Gastroesophageal sphincter (tissue), 4 donors: ENCODE measurements around the gene LRP10. TPM values are rescaled to one million over a fixed set of nuclear protein-coding genes. Genes with fewer than 3 reads are reported as not detected.

ENCODE experiments used
- ATAC-seq: fragments of 150-250 bp; one replicate; pipeline ENCODE4 v1.9.1; 2016; ENCODE audit warnings: mild to moderate bottlenecking, moderate library complexity
- H3K27ac ChIP-seq, 4 donors: fragments of 200-600 bp; sonication (generic) in 3 of 4; 1 replicate in 3 of 4; 2 replicates in 1 of 4; pipeline ENCODE4 v1.5.1; 2016 to 2019
- H3K27me3 ChIP-seq: fragments of 200-600 bp; sonication (generic); one replicate; pipeline ENCODE4 v1.5.1; 2019
- H3K36me3 ChIP-seq, 2 donors: fragments of 200-600 bp; sonication (generic); one replicate each; pipeline ENCODE4 v1.5.1; 2019; ENCODE audit warnings: control low read depth in 1 of 2
- H3K4me1 ChIP-seq, 3 donors: fragments of 200-600 bp; sonication (generic); 1 replicate in 2 of 3; 2 replicates in 1 of 3; pipeline ENCODE4 v1.5.1; 2016 to 2019; ENCODE audit warnings: control low read depth in 2 of 3
- H3K4me3 ChIP-seq, 2 donors: fragments of 200-600 bp; sonication (generic); one replicate each; pipeline ENCODE4 v1.5.1; 2019; ENCODE audit warnings: mild to moderate bottlenecking in 1 of 2, moderate library complexity in 1 of 2
- H3K9me3 ChIP-seq, 3 donors: fragments of 200-600 bp; sonication (generic); one replicate each; pipeline ENCODE4 v1.5.1; 2017 to 2019; ENCODE audit warnings: control low read depth in 2 of 3
- EP300 ChIP-seq: sonication (generic); formaldehyde crosslinking; IDR thresholded peaks from one replicate; pipeline ENCODE4 v1.6.1; 2017; ENCODE audit warnings: antibody characterized with exemption, mild to moderate bottlenecking
- POLR2A ChIP-seq, 2 donors: fragments of 450-650 bp; IDR thresholded peaks; one replicate each; pipeline ENCODE4 v1.6.1; 2017; ENCODE audit warnings: antibody characterized with exemption in 2 of 2, mild to moderate bottlenecking in 2 of 2, moderate library complexity in 1 of 2
- POLR2AphosphoS5 ChIP-seq: sonication (generic); formaldehyde crosslinking; IDR thresholded peaks from one replicate; pipeline ENCODE4 v1.6.1; 2017; ENCODE audit warnings: antibody characterized with exemption
- WGBS, 2 donors: methylation state at CpG; one replicate each; pipeline ENCODE4 v1.1.5; 2018; ENCODE audit warnings: low coverage in 1 of 2; 5-methylcytosine and 5-hydroxymethylcytosine counted together
- total RNA-seq, 4 donors: library from RNA; depleted of rRNA; stranded (reverse); fragments of >200 nt; gene quantifications; one replicate each; pipeline ENCODE4 v1.1.0, GENCODE V29; 2016
- TF ChIP-seq, protein P1 (sequence below), 4 experiments: fragments of 200-600 bp in 2 of 4; fragments of 450-650 bp in 2 of 4; sonication (generic) in 1 of 4; IDR thresholded peaks; one replicate each; pipeline ENCODE4 v1.5.1; 2017 to 2019; ENCODE audit warnings: antibody characterized with exemption in 4 of 4, mild to moderate bottlenecking in 2 of 4, moderate library complexity in 2 of 4

The LRP10 gene
- total RNA-seq, 4 donors from 2014 or later: 123 to 257 (median 163) TPM

DNA sequence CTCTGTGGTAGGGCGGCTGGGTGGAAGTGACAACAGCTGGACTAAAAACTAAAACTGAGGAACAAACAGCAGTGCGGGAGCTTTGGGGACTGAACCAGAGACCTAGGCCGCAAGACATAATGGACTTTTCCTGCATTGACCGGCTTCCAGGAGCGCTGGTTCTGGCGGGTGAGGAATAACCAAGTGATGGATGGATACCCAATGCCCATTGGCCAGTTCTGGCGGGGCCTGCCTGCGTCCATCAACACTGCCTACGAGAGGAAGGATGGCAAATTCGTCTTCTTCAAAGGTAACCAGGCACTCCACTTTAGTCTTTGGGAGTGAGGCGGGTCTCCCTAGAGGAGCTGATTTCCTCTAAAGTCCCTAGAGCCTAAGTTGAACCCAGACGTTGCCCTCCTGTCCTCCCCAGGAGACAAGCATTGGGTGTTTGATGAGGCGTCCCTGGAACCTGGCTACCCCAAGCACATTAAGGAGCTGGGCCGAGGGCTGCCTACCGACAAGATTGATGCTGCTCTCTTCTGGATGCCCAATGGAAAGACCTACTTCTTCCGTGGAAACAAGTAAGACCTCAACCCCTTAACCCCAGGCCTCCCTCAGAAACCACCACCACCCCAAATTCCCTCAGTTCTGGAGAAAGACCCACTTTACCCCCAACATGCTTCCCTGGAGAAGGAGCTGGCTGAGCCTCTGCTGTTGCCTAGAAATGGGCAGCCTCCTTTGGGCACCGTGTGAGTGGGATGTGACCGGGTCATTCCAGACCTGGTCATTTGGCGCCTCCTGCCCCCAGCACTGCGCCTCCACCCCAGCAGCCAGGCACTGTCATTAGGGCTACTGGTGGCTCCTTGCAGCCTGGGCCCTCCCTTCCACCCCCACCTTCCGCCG lies 27.1 kb upstream of the LRP10 start:
- Histone ChIP-seq H3K4me1 (peaks cover 0 to 98% (median 38%) of the 10 kb centered on the region in 3 donors), H3K36me3 (peaks cover 0 to 66% of the 10 kb centered on the region in 2 donors), H3K27ac (peak overlapping the region in 3 of 4 donors; percentile 82 to 90 (median 86)), H3K27me3 (no peaks in the 10 kb centered on the region), H3K9me3 (no peaks in the 10 kb centered on the region), H3K4me3 (no peak overlapping the region)
- no peak for ATAC-seq
- WGBS, 2 donors: 81 to 100% methylated on average over 5 to 6 of the region's 22 CpGs
- TF ChIP-seq EP300: no peak
- TF ChIP-seq, protein P1, sequence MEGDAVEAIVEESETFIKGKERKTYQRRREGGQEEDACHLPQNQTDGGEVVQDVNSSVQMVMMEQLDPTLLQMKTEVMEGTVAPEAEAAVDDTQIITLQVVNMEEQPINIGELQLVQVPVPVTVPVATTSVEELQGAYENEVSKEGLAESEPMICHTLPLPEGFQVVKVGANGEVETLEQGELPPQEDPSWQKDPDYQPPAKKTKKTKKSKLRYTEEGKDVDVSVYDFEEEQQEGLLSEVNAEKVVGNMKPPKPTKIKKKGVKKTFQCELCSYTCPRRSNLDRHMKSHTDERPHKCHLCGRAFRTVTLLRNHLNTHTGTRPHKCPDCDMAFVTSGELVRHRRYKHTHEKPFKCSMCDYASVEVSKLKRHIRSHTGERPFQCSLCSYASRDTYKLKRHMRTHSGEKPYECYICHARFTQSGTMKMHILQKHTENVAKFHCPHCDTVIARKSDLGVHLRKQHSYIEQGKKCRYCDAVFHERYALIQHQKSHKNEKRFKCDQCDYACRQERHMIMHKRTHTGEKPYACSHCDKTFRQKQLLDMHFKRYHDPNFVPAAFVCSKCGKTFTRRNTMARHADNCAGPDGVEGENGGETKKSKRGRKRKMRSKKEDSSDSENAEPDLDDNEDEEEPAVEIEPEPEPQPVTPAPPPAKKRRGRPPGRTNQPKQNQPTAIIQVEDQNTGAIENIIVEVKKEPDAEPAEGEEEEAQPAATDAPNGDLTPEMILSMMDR (IDR thresholded peaks at IDR 0.05): no peak
- no peak for TF ChIP-seq POLR2AphosphoS5
- no peak for TF ChIP-seq POLR2A (IDR thresholded peaks at IDR 0.05)

DNA sequence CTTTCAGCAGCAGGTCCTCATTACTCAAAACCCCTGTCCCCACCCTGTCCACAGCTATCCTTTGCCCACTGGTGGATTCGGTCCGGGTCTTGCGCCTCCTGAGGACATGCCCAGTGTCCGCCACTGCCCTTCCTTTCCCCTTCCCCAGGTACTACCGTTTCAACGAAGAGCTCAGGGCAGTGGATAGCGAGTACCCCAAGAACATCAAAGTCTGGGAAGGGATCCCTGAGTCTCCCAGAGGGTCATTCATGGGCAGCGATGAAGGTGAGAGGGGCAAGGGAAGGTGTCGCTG lies 26.5 kb upstream of the LRP10 start:
- 77 to 100% methylated on average over 2 of the region's 9 CpGs for WGBS, 2 donors

DNA sequence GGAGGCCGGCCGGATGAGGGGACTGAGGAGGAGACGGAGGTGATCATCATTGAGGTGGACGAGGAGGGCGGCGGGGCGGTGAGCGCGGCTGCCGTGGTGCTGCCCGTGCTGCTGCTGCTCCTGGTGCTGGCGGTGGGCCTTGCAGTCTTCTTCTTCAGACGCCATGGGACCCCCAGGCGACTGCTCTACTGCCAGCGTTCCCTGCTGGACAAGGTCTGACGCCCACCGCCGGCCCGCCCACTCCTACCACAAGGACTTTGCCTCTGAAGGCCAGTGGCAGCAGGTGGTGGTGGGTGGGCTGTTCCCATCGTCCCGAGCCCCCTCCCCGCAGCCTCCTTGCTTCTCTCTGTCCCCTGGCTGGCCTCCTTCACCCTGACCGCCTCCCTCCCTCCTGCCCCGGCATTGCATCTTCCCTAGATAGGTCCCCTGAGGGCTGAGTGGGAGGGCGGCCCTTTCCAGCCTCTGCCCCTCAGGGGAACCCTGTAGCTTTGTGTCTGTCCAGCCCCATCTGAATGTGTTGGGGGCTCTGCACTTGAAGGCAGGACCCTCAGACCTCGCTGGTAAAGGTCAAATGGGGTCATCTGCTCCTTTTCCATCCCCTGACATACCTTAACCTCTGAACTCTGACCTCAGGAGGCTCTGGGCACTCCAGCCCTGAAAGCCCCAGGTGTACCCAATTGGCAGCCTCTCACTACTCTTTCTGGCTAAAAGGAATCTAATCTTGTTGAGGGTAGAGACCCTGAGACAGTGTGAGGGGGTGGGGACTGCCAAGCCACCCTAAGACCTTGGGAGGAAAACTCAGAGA lies 25.5 kb upstream of the LRP10 start:
- WGBS, 2 donors: 40% methylated on average over 2 of the region's 26 CpGs; no CpG with 5 or more reads in 1 of the 2 donors
- TF ChIP-seq, protein P1 (IDR thresholded peaks at IDR 0.05): no peak
- no peak for TF ChIP-seq EP300
- TF ChIP-seq POLR2A (IDR thresholded peaks at IDR 0.05): no peak
- TF ChIP-seq POLR2AphosphoS5: no peak
- Histone ChIP-seq H3K4me1 (peaks cover 0 to 98% (median 51%) of the 10 kb centered on the region in 3 donors), H3K27me3 (no peaks in the 10 kb centered on the region), H3K4me3 (no peak overlapping the region), H3K27ac (peak overlapping the region in 3 of 4 donors; percentile 82 to 90 (median 86)), H3K9me3 (no peaks in the 10 kb centered on the region), H3K36me3 (peaks cover 0 to 61% of the 10 kb centered on the region in 2 donors)
- ATAC-seq: no peak

More for the DNA sequence above, 26.5 kb upstream of the LRP10 start:
- no peak for ATAC-seq
- H3K4me1 ChIP-seq: peaks cover 0 to 98% (median 41%) of the 10 kb centered on the region in 3 donors
- peak overlapping the region in 3 of 4 donors; percentile 82 to 90 (median 86) for H3K27ac ChIP-seq
- no peaks in the 10 kb centered on the region for H3K27me3 ChIP-seq
- no peak overlapping the region for H3K4me3 ChIP-seq
- H3K36me3 ChIP-seq: peaks cover 0 to 66% of the 10 kb centered on the region in 2 donors
- no peaks in the 10 kb centered on the region for H3K9me3 ChIP-seq
- TF ChIP-seq POLR2AphosphoS5: no peak
- TF ChIP-seq, protein P1 (IDR thresholded peaks at IDR 0.05): no peak
- TF ChIP-seq EP300: no peak

DNA sequence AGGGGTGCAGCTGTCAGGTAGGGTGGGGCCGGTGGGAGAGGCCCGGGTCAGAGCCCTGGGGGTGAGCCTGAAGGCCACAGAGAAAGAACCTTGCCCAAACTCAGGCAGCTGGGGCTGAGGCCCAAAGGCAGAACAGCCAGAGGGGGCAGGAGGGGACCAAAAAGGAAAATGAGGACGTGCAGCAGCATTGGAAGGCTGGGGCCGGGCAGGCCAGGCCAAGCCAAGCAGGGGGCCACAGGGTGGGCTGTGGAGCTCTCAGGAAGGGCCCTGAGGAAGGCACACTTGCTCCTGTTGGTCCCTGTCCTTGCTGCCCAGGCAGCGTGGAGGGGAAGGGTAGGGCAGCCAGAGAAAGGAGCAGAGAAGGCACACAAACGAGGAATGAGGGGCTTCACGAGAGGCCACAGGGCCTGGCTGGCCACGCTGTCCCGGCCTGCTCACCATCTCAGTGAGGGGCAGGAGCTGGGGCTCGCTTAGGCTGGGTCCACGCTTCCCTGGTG lies 24.7 kb upstream of the LRP10 start:
- 35 to 63% methylated on average over 2 to 5 of the region's 11 CpGs for WGBS, 2 donors

More for the DNA sequence above, 24.7 kb upstream of the LRP10 start:
- Histone ChIP-seq H3K4me3 (no peak overlapping the region), H3K9me3 (no peaks in the 10 kb centered on the region), H3K36me3 (peaks cover 0 to 53% of the 10 kb centered on the region in 2 donors), H3K27me3 (no peaks in the 10 kb centered on the region), H3K27ac (peak overlapping the region; percentile 15 to 90 (median 84)), H3K4me1 (peaks cover 3 to 98% (median 58%) of the 10 kb centered on the region in 3 donors)
- no peak for ATAC-seq
- TF ChIP-seq POLR2A (IDR thresholded peaks at IDR 0.05) (no peak), EP300 (no peak), POLR2AphosphoS5 (no peak)
- TF ChIP-seq, protein P1 (IDR thresholded peaks at IDR 0.05): no peak
